22Rv1 (cell line): ENCODE measurements around the gene TMEM62.

Experiments used
- CTCF ChIP-seq: fragments of 450-650 bp; IDR thresholded peaks from 2 replicates; pipeline ENCODE4 v1.5.1; 2017; ENCODE audit warnings: mild to moderate bottlenecking
- ZFX ChIP-seq: fragments of 450-650 bp; IDR thresholded peaks from 2 replicates; pipeline ENCODE4 v1.6.1; 2017; ENCODE audit warnings: antibody characterized with exemption, borderline replicate concordance

- TF ChIP-seq CTCF (no peak), ZFX (no peak)
Observed at GRCh38 chr15:43184407-43185124, 51.2 kb downstream of the TMEM62 start.
